ENCODE data around the gene ACSM3.
A peak's percentile ranks its signal among the peaks of the same experiment; 100 is the strongest.
"Not testable (repeated sequence)": the region's sequence is repeated elsewhere in the genome, so short reads cannot be mapped to it uniquely, and the experiment has no call there.

The ACSM3 gene

DNA sequence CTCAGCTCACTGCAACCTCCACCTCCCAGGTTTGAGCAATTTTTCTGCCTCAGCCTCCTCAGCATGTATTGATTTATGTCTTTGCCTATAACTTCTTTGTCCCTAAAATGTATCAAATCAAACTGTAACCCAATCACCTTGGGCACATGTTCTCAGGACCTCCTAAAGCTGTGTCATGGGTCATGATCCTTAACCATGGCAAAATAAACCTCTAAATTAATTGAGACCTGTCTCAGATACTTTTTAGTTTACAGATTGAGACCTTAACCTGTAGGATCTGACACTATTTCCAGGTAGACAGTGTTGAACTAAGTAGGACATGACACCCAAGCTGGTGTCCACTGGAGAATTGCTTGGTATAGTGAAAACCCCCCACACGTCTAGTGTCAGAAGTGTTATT, 2.6 kb upstream of the ACSM3 start:
- DNase-seq, result no peak

DNA sequence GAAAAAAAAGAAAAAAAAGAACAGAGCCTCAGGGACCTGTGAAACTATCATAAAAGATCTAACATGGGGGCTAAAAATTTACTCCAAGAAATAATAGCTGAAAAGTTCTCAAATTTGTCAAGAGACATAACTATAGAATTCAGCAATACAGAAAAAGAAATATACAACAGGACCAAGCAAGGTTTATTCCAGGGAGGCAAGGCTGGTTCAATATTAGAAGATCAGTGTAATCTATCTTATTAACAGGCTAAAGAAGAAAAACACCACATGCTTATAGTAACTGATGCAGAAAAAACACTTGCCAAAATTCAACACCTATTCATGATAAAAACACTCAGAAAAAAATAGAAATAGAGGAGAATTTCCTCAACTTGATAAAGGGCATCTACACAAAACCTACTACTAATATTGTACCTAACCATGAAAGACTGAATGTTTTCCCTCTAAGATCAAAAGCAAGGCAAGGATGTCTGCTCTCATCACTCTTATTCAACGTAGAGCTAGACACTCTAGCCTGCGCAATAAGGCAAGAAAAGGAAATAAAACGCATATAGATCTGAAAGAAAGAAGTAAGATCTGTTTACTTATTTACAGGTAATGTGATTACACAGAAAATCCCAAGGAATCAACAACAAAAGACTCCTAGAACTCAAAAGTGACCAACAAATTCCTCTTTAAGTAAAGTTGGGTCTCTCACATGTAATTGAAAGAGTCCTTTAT, 1.2 kb upstream of the ACSM3 start:
- no peak for DNase-seq

DNA sequence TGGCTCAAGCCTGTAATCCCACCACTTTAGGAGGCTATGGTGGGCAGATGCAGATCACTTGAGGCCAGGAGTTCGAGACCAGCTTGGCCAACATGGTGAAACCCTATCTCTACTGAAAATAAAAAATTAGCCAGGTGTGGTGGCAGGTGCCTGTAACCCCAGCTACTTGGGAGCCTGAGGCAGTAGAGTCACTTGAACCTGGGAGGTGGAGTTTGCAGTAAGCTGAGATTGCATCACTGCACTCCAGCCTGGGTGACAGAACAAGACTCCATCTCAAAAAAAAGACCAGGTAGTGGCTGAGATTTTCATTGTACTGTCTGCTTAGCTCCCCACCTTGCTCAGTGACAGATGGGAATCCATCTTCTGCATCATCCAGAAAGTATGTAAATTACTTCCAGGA, 634 bp downstream of the ACSM3 start:
- DNase-seq, result not testable (repeated sequence)

DNA sequence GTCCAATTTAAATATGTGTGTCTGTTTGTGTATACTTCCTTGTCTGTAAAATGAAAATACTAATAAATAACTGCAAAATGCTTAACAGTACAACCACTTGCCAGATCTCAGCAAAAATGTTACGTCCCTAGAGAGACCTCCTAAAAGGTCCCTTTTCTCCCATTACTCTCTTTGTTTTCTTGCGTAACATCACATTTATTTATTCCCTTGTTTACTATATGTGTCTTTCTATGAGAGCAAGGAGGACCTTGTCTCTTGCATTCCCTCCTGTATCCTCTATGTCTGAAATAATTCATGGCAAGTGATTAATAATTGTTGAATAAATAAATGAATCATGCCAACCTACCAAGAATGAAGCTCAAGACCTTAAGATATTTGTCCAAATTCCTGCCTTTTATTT, 1.9 kb downstream of the ACSM3 start:
- no peak for DNase-seq

DNA sequence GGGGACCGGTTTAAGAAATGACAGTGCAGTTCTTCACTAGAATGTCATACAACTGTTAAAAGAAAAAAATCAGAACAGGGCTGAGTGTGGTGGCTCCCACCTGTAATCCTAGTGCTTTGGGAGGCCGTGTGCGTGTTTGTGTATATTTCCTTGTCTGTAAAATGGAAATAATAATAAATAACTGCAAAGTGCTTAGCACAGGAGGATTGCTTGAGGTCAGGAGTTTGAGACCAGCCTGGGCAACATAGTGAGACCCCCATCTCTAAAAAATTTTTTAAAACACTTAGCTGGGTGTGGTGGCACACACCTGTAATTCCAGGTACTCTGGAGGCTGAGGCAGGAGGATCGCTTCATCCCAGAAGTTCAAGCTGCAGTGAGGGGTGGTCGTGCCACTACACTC, 2.5 kb downstream of the ACSM3 start:
- DNase-seq, result no peak

DNA sequence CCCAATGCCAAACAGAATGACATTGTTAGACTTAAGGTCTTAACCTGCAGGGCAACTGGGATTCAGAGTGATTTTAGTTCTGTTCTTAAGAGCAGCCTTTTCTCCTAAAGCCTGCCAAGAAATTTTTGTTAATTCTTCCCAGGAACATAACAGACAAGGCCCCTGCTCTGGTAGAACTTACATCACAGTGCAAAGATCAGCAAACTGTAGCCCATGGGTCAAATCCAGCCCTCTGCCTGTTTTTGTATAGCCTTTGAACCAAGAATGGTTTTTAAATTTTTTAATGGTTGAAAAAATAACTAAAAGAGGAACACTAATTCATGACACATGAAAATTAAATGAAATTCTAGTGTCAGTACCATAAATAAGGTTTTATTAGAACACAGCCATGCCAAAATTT, 3.8 kb downstream of the ACSM3 start:
- no peak for DNase-seq

DNA sequence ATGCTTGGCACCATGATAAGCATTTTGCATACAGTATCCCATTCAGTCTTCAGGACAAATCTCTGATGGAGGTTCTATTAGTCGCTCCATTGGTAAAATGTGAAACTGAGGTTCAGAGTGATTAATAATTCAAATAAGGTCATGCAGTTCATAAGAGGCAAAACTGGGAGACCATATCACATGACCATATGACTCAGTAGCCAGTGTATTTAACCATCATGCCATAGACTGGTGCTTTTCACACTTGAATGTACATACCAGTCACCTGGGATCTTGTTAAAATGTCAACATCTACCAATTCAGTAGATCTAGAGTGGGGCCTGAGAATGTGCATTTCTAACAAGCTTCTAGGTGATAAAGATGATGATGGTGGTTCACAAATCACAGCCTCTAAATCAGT, 4.3 kb downstream of the ACSM3 start:
- DNase-seq, result no peak

DNA sequence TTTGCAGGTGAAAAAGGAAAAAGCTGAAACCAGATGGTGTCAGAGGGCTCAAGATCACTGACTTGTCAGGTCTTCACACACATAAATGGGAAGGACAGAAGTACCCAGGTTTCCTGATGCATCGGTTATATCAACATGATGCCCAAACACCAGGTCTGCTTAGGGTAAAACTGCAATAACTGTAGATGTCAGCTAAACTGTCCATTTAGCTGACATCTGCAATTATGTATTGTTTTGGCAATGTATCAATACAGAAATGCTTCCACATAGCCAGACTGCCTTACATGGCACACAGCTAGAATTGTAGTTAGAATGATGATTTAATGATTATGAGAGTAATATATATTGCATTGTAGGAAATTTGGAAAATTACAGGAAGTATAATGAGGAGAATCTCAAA, 5.0 kb downstream of the ACSM3 start:
- DNase-seq, result no peak

DNA sequence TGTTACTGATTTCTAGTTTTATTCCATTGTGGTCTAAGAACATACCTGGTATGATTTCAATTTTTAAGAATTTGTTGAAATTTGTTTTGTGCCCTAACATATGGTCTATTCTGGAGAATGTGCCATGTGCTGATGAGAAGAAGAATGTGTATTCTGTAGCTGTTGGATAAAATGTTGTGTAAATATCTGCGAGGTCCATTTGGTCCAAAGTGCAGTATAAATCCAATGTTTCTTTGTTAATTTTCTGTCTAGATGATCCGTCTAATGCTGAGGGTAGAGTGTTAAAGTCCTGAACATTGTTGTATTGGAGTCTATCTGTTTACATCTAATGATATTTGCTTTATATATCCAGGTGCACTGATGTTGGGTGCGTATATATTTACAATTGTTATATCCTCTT, 9.9 kb downstream of the ACSM3 start:
- no peak for DNase-seq

DNA sequence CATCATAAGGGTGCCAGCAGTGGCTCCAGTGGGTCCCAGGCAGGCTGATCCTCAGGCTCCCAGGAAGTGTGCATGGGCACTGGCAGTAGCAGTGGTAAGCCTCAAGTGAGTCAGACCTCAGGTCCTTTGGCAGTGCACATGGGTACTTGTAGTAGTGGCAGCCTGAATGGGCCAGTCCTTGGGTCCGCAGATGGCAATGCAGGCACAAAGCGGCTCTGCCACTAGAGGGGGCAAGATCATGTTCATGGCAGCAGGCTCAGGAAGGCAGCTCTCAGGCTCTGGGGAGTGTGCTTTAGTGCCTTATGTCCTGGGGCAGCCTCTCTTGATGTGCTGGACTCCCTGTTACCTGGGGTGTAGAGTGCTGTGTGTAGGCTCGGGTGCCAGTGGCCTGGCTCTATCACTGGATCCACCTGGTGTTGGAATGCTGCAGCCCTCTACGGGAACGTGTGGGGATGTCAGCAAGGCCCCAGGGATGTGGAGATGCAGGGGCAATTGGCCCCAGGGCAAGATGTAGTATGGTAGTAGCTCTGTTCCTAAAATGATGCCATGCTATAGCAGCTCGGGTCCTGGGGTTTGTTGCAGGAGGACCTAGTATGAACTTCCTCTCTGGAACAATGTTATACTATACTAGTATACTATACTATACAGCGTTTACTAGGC, 11.0 kb downstream of the ACSM3 start:
- DNase-seq, result peak; percentile 60

DNA sequence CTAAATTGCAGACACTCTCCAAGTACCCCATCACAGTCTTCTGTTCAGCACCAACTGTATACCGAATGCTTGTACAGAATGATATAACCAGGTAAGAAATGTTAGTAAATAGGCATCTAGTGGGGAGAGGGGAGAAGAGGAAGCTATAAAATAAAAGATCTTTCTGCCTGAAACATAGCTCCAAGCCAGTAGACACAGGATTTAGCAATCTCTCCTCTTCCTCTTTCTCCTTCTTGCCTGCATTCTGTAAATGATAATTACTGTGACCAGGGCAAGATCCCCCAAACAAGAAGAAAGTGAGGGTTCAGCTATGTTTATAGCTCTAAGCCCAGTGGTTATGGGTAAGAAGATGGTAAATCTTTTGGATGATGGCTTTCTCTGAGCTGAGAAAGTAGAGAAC, 17.9 kb downstream of the ACSM3 start:
- DNase-seq, result no peak

DNA sequence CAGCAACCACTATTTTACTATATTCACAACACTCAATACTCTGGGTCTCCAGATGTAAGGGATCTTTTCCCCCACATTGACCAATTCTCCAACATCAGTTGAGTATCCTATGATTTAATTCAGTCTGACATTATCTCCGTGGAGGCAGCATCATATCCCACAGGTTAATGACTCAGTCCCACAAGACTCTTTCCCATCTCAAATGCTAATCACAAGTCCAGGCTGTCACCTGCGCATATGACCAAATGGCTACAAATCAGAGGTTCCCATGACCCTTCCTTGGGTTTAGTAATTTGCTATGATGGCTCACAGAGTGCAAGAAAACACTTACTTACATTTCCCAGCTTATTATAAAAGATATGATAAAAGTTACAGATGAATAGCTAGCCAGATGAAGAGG, 18.7 kb downstream of the ACSM3 start:
- no peak for DNase-seq

DNA sequence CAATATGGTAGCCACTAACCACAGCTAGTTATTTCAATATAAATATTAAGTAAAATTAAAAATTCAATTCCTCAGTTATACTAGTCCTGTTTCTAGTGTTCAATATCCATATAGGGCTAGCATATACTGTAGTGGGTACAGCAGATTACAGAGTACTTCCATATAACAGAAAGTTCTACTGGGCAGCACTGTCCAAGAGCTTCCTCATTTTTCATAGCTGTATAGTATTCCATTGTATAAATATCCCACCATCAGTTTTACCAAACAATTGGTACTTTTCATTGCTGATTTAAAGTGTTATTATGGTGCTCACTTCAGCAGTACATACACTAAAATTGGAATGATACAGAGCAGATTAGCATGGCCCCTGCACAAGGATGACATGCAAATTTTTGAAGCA, 20.4 kb downstream of the ACSM3 start:
- DNase-seq, result no peak

DNA sequence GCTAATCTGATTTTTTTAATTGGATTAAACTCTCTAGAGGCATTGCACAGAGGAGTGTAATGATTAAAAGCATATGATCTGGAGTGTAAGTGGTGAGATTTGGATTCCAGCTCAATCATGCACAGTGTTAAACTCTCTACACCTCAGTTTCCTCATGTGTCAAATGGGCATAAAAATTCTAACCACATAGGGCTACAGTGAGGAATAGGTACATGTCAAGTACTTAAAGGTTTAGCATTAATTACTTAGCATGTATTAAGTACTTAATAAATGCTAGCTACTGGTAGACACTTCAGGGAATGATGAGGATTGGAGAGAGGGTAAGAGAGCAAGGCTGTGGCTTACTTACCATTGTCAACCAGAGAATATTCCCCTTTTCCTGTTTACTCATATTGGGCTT, 25.3 kb downstream of the ACSM3 start:
- no peak for DNase-seq

DNA sequence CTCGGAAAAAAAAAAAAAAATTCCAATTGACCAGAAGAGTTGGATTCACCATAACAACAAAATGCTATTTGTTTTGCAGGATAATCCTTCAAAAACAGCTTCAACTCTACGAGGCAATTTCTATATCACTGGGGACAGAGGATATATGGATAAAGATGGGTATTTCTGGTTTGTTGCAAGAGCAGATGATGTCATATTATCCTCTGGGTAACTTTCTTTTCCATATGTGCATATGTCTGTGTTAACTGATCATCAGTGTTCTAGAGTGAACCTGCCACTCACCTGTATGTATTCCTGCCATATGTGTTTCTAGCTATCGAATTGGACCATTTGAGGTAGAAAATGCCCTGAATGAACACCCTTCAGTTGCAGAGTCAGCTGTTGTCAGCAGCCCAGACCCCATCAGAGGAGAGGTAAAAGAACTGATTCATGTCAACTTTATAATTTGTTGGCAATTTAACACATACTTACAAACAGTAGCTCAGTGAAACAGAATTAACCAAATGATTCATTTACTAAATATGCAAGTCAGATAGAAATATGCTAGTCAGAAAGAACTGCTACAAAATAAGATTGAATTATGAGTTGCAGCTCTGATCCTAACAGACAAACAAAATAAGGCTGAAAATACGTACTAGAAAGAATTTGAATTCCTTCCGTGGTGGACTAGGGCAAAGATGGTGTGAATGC, 28.3 kb downstream of the ACSM3 start:
- DNase-seq, result no peak

DNA sequence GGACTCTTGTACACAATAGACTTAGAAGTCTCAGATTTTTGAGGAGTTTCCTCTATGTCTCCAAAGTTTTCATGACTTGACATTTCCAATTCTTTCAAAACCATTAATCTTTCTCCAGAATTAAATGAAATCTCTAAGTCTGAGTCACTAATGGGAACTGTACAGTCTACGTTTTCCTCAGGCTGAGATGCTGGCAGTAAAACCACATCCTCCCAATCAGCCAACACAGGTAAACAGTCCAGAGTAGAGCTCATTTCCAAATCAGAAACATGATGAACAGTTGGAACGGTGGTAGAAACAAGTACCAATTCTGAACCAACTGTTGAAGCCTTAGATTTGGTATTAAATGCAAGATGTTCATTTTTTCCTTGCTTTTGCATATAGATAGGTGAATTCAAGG, 34.5 kb downstream of the ACSM3 start:
- DNase-seq, result no peak

DNA sequence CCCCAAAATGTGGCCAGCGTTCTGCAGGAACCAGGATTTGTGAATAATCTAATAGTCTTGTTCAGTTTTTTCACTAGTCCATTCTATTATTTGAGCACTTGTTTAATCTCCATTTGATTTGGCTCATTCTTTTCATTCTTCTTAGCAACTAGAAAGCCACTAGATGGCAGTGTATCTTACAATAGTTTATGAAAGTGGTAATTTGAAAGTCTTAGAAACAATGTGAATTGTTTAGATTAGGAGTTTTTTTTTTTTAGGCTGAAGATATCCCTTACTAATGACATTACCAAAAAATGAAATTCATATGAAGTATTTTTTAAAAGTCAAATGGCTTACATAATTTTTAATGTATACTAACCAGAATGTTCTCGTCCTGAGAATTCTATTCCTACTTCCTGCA, 35.8 kb downstream of the ACSM3 start:
- DNase-seq, result no peak

DNA sequence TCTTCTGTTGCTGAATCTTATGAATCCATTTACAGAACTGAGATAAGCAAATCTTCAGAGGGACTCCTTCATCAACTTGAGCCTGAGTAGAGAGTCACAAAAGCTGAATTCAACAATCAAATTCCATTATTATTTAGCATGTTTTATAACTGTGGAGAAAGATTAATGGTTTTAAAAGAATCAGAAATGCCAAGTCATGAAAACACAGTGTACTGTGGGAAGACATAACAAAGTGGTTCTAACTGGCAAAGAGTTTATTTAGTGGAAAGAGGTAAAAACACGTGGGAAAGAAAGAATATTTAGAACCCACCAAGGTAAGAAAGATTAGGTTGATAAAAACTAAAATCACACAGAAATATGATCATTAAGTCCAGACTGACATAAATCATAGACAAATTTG, 37.5 kb downstream of the ACSM3 start:
- DNase-seq, result no peak

DNA sequence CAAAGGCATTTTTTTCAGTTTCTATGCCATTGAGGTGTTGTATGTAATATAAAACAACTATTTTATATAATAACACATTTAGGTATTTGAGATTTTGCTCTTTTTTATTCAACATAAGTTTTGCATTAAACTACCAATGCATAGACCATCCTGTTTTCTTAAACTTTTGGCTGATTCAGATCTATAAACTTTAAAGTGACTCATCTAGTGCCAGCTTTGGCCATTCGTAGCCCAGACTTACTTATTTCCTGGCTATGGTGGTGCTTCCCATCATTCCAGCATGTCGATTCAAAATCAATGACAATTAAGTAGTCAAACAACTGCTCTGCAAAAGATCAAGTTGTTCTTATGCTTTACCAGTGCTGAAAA, 39.4 kb downstream of the ACSM3 start:
- no peak for DNase-seq

DNA sequence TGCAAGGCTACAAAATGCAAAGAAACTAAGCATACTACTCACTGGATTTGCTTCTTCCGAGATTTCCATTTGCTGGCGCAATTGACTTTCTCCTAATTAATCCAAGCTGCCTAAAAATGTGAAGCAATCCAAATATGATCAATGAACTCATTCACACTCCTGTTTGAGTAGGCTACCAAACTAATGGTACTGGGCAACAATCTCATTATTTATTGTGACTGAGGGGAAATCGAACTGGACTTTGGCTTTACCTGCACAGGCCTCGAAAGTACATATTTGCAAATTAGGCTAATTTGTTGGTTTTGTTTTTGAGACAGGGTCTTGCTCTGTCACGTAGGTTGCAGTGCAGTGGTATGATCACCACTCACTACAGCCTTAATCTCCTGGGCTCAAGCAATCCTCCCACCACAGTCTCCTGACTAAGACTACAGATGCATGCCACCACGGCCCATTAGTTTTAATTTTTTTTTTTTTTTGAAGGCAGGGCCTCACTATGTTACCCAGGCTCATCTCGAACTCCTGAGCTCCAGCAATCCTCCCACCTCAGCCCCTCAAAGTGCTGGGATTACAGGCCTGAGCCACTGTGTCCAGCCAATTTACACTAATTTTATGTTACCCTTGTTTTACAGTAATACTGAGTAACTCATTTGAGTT, 39.9 kb downstream of the ACSM3 start:
- no peak for DNase-seq

DNA sequence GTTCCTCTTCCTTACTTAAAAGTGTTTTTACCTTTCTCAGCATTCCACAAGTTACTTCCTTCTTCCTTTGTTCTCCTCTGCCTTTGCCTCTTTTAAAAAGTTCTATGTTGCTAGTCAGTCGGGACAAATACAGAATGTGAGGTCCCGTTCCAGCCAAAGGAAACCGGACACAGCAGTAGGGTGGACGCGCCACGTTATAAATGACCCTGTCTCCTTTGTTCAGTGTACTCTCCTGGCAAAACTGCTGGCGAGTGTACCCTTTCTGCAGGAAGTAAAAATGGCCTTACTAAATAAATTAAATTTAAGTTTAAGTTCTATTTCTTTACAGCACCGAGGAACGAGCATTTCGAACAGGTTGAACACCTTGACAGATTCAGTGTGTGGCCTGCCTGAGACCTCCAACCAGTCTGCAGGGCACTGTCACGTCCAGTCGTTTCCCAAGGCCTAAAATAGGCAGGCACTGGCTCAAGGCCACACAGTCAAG, 41.9 kb downstream of the ACSM3 start:
- DNase-seq, result not testable (repeated sequence)

DNA sequence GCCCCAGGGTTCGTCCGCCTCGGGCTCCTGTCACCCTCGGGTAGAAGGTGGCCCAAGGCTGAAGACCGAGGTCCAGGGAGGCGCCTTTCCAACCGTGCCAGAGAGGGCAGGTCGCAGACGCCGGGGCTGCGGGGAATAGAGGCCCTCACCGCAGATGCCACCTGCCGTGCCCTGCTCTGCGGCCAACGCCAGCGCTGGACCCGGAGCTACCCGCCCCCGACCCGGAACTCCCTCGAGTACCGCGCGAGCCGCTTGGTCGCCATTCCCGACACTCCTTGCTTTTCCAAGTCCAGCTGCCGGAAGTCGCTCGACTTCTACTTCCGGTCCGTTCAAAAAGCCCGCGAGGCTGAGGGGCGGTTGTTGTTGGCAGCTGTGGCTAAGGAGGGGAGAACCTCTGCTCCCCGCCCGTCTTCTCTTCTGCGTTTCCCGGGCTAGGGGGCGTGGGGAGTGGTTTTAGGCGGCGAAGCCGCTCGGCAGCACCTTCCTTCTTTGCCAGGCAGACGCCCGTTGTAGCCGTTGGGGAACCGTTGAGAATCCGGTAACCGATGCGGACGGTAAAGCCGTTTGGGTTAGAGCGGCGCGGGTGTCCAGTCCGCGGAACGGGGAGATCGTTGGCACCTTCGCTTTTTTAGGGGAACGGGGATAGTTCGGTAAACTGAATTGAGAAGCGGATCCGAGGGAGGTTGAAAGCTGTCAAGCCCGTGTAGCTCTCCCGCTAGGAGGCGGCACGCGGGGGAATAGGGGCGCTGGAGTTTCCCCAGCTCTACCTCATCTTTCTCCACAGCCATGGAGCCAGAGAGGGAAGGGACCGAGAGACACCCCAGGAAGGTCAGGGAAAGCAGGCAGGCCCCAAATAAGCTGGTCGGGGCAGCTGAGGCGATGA, 42.6 kb downstream of the ACSM3 start, which contains the start of the genes ERI2 and REXO5:
Gene ERI2, minus strand, starts transcription at position 305 of the 883 bp plus-strand sequence. Its CDS starts 42 bp downstream, at position 263.
Gene REXO5, plus strand, starts transcription at position 360 of the 883 bp plus-strand sequence. Its CDS starts 427 bp downstream, at position 787.
- DNase-seq, result peak; percentile 71

All from stimulated activated CD4-positive, alpha-beta T cell treated with anti-CD3 and anti-CD28 coated beads, Interleukin-4, amount 100 ng/mL, for 1 hour (primary cell).